GM12878 (cell line): Measurements from ENCODE around the gene RBM12. TPM values are rescaled to one million over a fixed set of nuclear protein-coding genes. Genes with fewer than 3 reads are reported as not detected.

Source experiments
- CBX5 ChIP-seq: sonication (generic); IDR thresholded peaks from 2 replicates; pipeline ENCODE4 v1.6.1; 2016; ENCODE audit warnings: low read depth, moderate library complexity, mild to moderate bottlenecking, inconsistent platforms
- CREM ChIP-seq: IDR thresholded peaks from 2 replicates; pipeline ENCODE4 v1.6.1; 2014; ENCODE audit warnings: antibody characterized with exemption, low read depth
- DPF2 ChIP-seq: fragments of 450-650 bp; IDR thresholded peaks from 2 replicates; pipeline ENCODE4 v1.6.1; 2017; ENCODE audit warnings: mild to moderate bottlenecking
- E4F1 ChIP-seq: fragments of 450-650 bp; IDR thresholded peaks from 2 replicates; pipeline ENCODE4 v1.6.1; 2018; ENCODE audit warnings: borderline replicate concordance, mild to moderate bottlenecking; ENCODE audit not compliant: partially characterized antibody
- EED ChIP-seq: sonication (generic); IDR thresholded peaks from 2 replicates; pipeline ENCODE4 v1.6.1; 2016; ENCODE audit warnings: antibody characterized with exemption, low read depth
- ESRRA ChIP-seq: IDR thresholded peaks from 2 replicates; pipeline ENCODE4 v1.6.1; 2012; ENCODE audit warnings: mild to moderate bottlenecking, low read length, improper control_type of control experiment
- EZH2 ChIP-seq: IDR thresholded peaks from 2 replicates; pipeline ENCODE4 v1.6.1; 2012; ENCODE audit warnings: low read depth, mild to moderate bottlenecking, control low read depth, inconsistent platforms, low read length, borderline replicate concordance; ENCODE audit not compliant: control insufficient read depth
- HCFC1 ChIP-seq: fragments of 150-350 bp; IDR thresholded peaks from 2 replicates; pipeline ENCODE4 v1.6.1; 2014; ENCODE audit warnings: low read length
- HSF1 ChIP-seq: fragments of 150-350 bp; IDR thresholded peaks from 2 replicates; pipeline ENCODE4 v1.6.1; 2014; ENCODE audit warnings: mild to moderate bottlenecking, low read depth, low read length
- MTA2 ChIP-seq: fragments of 450-650 bp; IDR thresholded peaks from 2 replicates; pipeline ENCODE4 v1.6.1; 2016; ENCODE audit warnings: low read depth, mild to moderate bottlenecking, moderate library complexity
- NFIC ChIP-seq: IDR thresholded peaks from 2 replicates; pipeline ENCODE4 v1.6.1; 2012; ENCODE audit warnings: low read depth, mild to moderate bottlenecking, inconsistent platforms, low read length, moderate library complexity
- NFYB ChIP-seq: IDR thresholded peaks from 2 replicates; pipeline ENCODE4 v1.6.1; 2011; ENCODE audit warnings: low read depth, mild to moderate bottlenecking, low read length, improper control_type of control experiment, moderate library complexity; ENCODE audit not compliant: insufficient read depth
- SRF ChIP-seq, 2 experiments: IDR thresholded peaks; 2 replicates each; pipeline ENCODE4 v1.6.1; 2011; ENCODE audit warnings: low read depth in 2 of 2, low read length in 2 of 2, mild to moderate bottlenecking in 1 of 2, moderate library complexity in 1 of 2
- STAT1 ChIP-seq: fragments of 450-650 bp; conservative IDR thresholded peaks from 2 replicates; pipeline ENCODE4 v1.6.1; 2014; ENCODE audit warnings: antibody characterized with exemption, mild to moderate bottlenecking
- TCF12 ChIP-seq: IDR thresholded peaks from 2 replicates; pipeline ENCODE4 v1.6.1; 2011; ENCODE audit warnings: low read depth, mild to moderate bottlenecking, low read length
- ZNF207 ChIP-seq: fragments of 450-650 bp; IDR thresholded peaks from 2 replicates; pipeline ENCODE4 v1.6.1; 2014; ENCODE audit warnings: antibody characterized with exemption, mild to moderate bottlenecking, borderline replicate concordance
- ZNF384 ChIP-seq: IDR thresholded peaks from 2 replicates; pipeline ENCODE4 v1.6.1; 2012; ENCODE audit warnings: low read depth, mild to moderate bottlenecking, low read length, improper control_type of control experiment, borderline replicate concordance
- ZNF592 ChIP-seq: fragments of 450-650 bp; IDR thresholded peaks from 2 replicates; pipeline ENCODE4 v1.6.1; 2017; ENCODE audit warnings: mild to moderate bottlenecking, moderate library complexity
- polyA plus RNA-seq, 11 experiments: library from polyadenylated mRNA; depleted of rRNA in 4 of 11; unstranded in 6 of 11; stranded (reverse) in 5 of 11; fragments of >200 nt; fragmentation: Nextera tagmentation in 4 of 11; fragmentation: Illumina TruSeq in 1 of 11; extraction: Ambion mirVana in 4 of 11; extraction: Trizol in 1 of 11; gene quantifications; 1 replicate in 1 of 11; 2 replicates in 10 of 11; pipeline versions ENCODE4 v1.2.1 to v1.2.3, GENCODE V29; 2011 to 2016; ENCODE audit warnings: inconsistent platforms in 2 of 11, missing spikeins in 2 of 11, low read depth in 1 of 11
- total RNA-seq, 4 experiments: library from RNA; depleted of rRNA in 3 of 4; stranded (reverse); fragments of >200 nt in 3 of 4; fragmentation: Illumina TruSeq in 1 of 4; extraction: Trizol in 1 of 4; gene quantifications; 2 replicates each; pipeline versions ENCODE4 v1.2.1 to v1.2.3, GENCODE V29; 2013 to 2021
- TF ChIP-seq, protein P1 (sequence below): fragments of 450-650 bp; IDR thresholded peaks from 2 replicates; pipeline ENCODE4 v1.6.1; 2017; ENCODE audit warnings: antibody characterized with exemption, mild to moderate bottlenecking, moderate library complexity

RBM12 gene
- total and polyA plus RNA-seq, 10 of the 15 experiments (the other 5 are each of a cell fraction or from before 2014, with no cell fraction given), result 4.7 to 153 (median 58.5) TPM

DNA sequence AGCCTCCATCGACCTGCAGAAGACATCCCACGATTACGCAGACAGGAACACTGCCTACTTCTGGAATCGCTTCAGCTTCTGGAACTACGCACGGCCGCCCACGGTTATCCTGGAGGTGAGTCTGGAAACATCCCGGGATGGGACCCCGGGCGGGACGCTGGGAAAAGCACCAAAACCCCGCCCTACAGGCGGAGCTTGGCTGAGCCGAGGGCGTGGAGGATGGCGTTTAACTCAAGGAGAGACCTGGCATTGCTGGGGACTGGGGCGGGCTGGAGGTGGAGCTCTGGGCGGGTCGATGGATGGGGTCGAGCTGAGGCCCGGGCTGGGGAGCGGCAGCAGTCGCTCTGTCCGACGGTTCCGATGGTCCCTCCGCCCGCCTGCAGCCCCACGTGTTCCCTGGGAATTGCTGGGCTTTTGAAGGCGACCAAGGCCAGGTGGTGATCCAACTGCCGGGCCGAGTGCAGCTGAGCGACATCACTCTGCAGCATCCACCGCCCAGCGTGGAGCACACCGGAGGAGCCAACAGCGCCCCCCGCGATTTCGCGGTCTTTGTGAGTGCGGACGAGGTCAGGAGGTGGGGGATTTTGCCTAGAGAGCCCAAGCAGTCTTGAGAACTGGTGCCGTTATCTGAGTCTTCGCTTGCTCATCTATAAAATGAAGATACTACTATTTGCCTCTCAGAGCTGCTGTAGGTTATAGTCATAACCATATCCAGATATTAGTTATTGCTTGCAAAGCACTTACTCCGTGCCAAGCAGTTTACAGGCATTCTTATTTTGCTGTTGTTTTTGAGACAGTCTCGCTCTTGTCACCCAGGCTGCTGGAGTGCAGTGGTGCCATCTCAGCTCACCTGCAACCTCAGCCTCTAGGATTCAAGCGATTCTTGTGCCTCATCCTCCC lies 45.3 kb downstream of the RBM12 start (continued):
- TF ChIP-seq ZNF592, result no peak
- no peak for TF ChIP-seq NFIC
- TF ChIP-seq EED, result no peak
- no peak for TF ChIP-seq SRF (IDR thresholded peaks at IDR 0.05; ENCODE audit: low read depth in 2 of 2, low read length in 2 of 2)
- no peak for TF ChIP-seq MTA2
- TF ChIP-seq HCFC1, result 0 out of 2 replicates have a peak, but pooled peaks have one; percentile 12
- TF ChIP-seq NFYB, result no peak
- no peak for TF ChIP-seq STAT1
- TF ChIP-seq EZH2, result no peak
- no peak for TF ChIP-seq CREM
- no peak for TF ChIP-seq ZNF384
- TF ChIP-seq ESRRA, result no peak
- no peak for TF ChIP-seq HSF1
- TF ChIP-seq, protein P1, sequence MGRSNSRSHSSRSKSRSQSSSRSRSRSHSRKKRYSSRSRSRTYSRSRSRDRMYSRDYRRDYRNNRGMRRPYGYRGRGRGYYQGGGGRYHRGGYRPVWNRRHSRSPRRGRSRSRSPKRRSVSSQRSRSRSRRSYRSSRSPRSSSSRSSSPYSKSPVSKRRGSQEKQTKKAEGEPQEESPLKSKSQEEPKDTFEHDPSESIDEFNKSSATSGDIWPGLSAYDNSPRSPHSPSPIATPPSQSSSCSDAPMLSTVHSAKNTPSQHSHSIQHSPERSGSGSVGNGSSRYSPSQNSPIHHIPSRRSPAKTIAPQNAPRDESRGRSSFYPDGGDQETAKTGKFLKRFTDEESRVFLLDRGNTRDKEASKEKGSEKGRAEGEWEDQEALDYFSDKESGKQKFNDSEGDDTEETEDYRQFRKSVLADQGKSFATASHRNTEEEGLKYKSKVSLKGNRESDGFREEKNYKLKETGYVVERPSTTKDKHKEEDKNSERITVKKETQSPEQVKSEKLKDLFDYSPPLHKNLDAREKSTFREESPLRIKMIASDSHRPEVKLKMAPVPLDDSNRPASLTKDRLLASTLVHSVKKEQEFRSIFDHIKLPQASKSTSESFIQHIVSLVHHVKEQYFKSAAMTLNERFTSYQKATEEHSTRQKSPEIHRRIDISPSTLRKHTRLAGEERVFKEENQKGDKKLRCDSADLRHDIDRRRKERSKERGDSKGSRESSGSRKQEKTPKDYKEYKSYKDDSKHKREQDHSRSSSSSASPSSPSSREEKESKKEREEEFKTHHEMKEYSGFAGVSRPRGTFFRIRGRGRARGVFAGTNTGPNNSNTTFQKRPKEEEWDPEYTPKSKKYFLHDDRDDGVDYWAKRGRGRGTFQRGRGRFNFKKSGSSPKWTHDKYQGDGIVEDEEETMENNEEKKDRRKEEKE, result no peak
- TF ChIP-seq E4F1, result peak; percentile 26
- TF ChIP-seq DPF2, result no peak
- TF ChIP-seq CBX5, result no peak
- peak; percentile 41; the same call in 1 of the 2 replicates for TF ChIP-seq TCF12
- TF ChIP-seq ZNF207, result no peak
